Upper lobe of right lung (tissue), 1 donor: ENCODE results near the gene NDST1. TPM values are rescaled to one million over a fixed set of nuclear protein-coding genes. Genes with fewer than 3 reads are reported as not detected.

Experiments used
- ATAC-seq: fragments of 200-7000 bp; cut with Tn5 transposase; one replicate; pipeline ENCODE4 v1.9.1; 2020; ENCODE audit warnings: mild to moderate bottlenecking, moderate library complexity
- DNase-seq: peaks from one replicate; pipeline ENCODE4 v3.0.0-alpha.2; 2020
- H3K27ac ChIP-seq: fragments of 200-600 bp; one replicate; pipeline ENCODE4 v1.8.0; 2022
- H3K27me3 ChIP-seq: fragments of 200-600 bp; one replicate; pipeline ENCODE4 v1.8.0; 2022; ENCODE audit warnings: mild to moderate bottlenecking
- H3K36me3 ChIP-seq: fragments of 200-600 bp; one replicate; pipeline ENCODE4 v1.8.0; 2022
- H3K4me1 ChIP-seq: fragments of 200-600 bp; one replicate; pipeline ENCODE4 v1.8.0; 2022
- H3K4me3 ChIP-seq: fragments of 200-600 bp; one replicate; pipeline ENCODE4 v1.8.0; 2022; ENCODE audit warnings: mild to moderate bottlenecking
- H3K9me3 ChIP-seq: fragments of 200-600 bp; one replicate; pipeline ENCODE4 v1.8.0; 2022
- CTCF ChIP-seq: fragments of 200-600 bp; IDR thresholded peaks from one replicate; pipeline ENCODE4 v1.8.0; 2022; ENCODE audit warnings: antibody characterized with exemption
- intact Hi-C: fragments of 100-400 bp; cut with DNase I; formaldehyde crosslinking; loops from one replicate; pipeline ENCODE4 v1.11.0; 2022
- total RNA-seq: library from RNA; stranded (reverse); fragmentation: NEBNext Ultra II Directional; extraction: Animal tissue kit (Norgen Biotek cat#: 25700); gene quantifications from one replicate; pipeline ENCODE4 v1.2.1, GENCODE V29; 2021
- donor health status: DM: no; HTN: yes; CAD: no; lungs with severe emphysema.

The NDST1 gene
- total RNA-seq, 1 donor from 2014 or later = 143 TPM

- H3K27me3 ChIP-seq = no peaks in the 10 kb centered on the region
- no peak overlapping the region for H3K4me3 ChIP-seq
- H3K4me1 ChIP-seq = peaks cover 6% of the 10 kb centered on the region
- H3K27ac ChIP-seq = peak overlapping the region; percentile 66
- DNase-seq (no peak), ATAC-seq (no peak)
- peaks cover 61% of the 10 kb centered on the region for H3K36me3 ChIP-seq
- intact Hi-C loops = no loop called here
- TF ChIP-seq CTCF = no peak
- no peaks in the 10 kb centered on the region for H3K9me3 ChIP-seq
Measured at GRCh38 chr5:150530423-150530822, 22.5 kb downstream of the NDST1 start.

- no peak for ATAC-seq
- no peaks in the 10 kb centered on the region for H3K9me3 ChIP-seq
- DNase-seq = no peak
- peaks cover 67% of the 10 kb centered on the region for H3K36me3 ChIP-seq
- no peaks in the 10 kb centered on the region for H3K27me3 ChIP-seq
- no peak for TF ChIP-seq CTCF
- peaks cover 6% of the 10 kb centered on the region for H3K4me1 ChIP-seq
- no peak overlapping the region for H3K4me3 ChIP-seq
- intact Hi-C loops = no loop called here
- no peak overlapping the region for H3K27ac ChIP-seq
Measured at GRCh38 chr5:150530951-150531588, 23.1 kb downstream of the NDST1 start.

GRCh38 chr5:150531686-150532085 lies 23.8 kb downstream of the NDST1 start:
- Histone ChIP-seq H3K9me3 (no peaks in the 10 kb centered on the region), H3K4me1 (peaks cover under 1% of the 10 kb centered on the region), H3K4me3 (no peak overlapping the region), H3K36me3 (peaks cover 73% of the 10 kb centered on the region), H3K27ac (no peak overlapping the region), H3K27me3 (no peaks in the 10 kb centered on the region)
- intact Hi-C loops = no loop called here
- DNase-seq = no peak
- no peak for TF ChIP-seq CTCF
- no peak for ATAC-seq

- H3K4me3 ChIP-seq = no peak overlapping the region
- ATAC-seq (no peak), DNase-seq (no peak)
- H3K27ac ChIP-seq = no peak overlapping the region
- no peaks in the 10 kb centered on the region for H3K27me3 ChIP-seq
- no peak for TF ChIP-seq CTCF
- intact Hi-C loops = no loop called here
- H3K4me1 ChIP-seq = no peaks in the 10 kb centered on the region
- H3K36me3 ChIP-seq = peaks cover 74% of the 10 kb centered on the region
- H3K9me3 ChIP-seq = no peaks in the 10 kb centered on the region
Measured at GRCh38 chr5:150532151-150532550, 24.2 kb downstream of the NDST1 start.

GRCh38 chr5:150532996-150533395 lies 25.1 kb downstream of the NDST1 start:
- ATAC-seq (no peak), DNase-seq (no peak)
- H3K27ac ChIP-seq = no peak overlapping the region
- no peak for TF ChIP-seq CTCF
- peaks cover 74% of the 10 kb centered on the region for H3K36me3 ChIP-seq
- no peaks in the 10 kb centered on the region for H3K4me1 ChIP-seq
- H3K27me3 ChIP-seq = no peaks in the 10 kb centered on the region
- H3K4me3 ChIP-seq = no peak overlapping the region
- no peaks in the 10 kb centered on the region for H3K9me3 ChIP-seq
- intact Hi-C loops = no loop called here

- H3K4me1 ChIP-seq = no peaks in the 10 kb centered on the region
- no peaks in the 10 kb centered on the region for H3K9me3 ChIP-seq
- no peak overlapping the region for H3K4me3 ChIP-seq
- ATAC-seq = no peak
- TF ChIP-seq CTCF = no peak
- H3K27ac ChIP-seq = no peak overlapping the region
- intact Hi-C loops = no loop called here
- H3K36me3 ChIP-seq = peaks cover 82% of the 10 kb centered on the region
- no peak for DNase-seq
- H3K27me3 ChIP-seq = no peaks in the 10 kb centered on the region
Measured at GRCh38 chr5:150534811-150535210, 26.9 kb downstream of the NDST1 start.
